Measurements from ENCODE around the gene SIX3.

Gene SIX3

DNA sequence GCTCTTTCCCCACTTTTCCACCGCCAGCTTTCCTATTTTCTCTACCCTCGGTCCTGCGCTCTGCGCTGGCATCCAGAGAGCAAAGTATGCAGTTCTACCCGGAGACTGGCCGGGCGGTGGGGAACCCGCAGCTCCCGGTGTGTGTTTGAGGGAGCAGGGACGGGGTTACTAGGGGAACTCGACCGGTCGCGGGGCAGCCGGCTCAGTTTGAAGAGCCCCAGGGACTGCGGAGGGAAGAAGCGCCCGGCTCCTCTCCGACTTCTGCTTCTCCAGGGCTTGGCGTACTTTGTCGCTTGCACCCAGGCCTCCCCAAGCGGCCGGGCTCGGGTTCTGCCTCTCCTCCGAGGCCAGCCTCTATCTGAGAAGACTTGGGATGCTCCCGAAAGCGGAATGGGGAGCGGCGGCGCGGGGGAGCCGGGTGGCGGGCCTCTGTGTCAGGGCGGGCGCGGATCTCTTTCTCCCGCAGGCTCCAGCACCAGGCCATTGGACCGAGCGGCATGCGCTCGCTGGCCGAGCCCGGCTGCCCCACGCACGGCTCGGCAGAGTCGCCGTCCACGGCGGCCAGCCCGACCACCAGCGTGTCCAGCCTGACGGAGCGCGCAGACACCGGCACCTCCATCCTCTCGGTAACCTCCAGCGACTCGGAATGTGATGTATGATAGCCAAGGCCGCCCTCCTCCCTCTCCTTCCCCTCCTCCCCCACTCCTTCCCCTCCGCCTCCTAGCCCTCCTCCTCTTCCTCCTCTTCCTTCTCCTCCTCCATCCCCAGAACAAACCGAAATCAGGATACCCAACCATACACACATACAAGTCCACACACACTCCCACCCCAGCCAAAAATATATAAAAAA, 2.8 kb downstream of the SIX3 start:
- DNase-seq: no peak

- no peak for DNase-seq
Observed at GRCh38 chr2:44944952-44945612, 3.6 kb downstream of the SIX3 start.

DNA sequence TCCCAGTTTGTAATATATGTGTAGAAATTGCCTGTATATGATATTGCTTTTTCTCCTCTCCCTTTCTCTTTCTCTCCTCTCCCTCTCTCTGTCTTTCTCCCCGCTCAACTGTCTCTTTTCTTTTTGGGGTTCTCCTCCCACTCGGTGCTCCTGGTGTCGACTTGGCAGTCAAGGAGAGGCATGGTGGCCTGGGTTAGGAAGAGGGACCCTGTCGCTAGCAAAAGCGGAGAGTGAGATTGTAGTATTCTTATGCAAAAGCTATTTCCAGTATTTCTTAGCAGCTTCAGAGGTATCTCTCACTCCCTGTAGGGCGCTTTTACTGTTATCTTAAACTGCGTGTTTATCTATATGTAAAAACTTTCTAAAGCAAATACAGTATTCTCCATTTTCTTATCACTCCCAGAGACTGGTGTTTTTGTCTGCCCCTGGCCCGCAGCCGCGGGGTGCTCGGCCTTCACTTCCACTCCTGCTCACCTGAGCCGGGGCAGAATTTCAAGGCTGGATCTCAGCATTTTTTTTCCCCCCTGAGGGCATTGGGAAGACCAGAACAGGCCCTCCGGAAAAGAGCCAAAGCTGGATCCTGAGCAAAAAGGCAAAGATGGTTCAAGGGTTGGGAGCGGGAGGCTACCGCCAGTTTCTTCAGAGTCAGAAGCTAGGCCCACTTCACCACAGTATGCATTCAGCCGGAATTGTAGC, 4.3 kb downstream of the SIX3 start:
- DNase-seq: no peak

GRCh38 chr2:44946372-44947027, 5.0 kb downstream of the SIX3 start:
- DNase-seq: no peak

GRCh38 chr2:44947028-44947375, 5.5 kb downstream of the SIX3 start:
- no peak for DNase-seq

DNA sequence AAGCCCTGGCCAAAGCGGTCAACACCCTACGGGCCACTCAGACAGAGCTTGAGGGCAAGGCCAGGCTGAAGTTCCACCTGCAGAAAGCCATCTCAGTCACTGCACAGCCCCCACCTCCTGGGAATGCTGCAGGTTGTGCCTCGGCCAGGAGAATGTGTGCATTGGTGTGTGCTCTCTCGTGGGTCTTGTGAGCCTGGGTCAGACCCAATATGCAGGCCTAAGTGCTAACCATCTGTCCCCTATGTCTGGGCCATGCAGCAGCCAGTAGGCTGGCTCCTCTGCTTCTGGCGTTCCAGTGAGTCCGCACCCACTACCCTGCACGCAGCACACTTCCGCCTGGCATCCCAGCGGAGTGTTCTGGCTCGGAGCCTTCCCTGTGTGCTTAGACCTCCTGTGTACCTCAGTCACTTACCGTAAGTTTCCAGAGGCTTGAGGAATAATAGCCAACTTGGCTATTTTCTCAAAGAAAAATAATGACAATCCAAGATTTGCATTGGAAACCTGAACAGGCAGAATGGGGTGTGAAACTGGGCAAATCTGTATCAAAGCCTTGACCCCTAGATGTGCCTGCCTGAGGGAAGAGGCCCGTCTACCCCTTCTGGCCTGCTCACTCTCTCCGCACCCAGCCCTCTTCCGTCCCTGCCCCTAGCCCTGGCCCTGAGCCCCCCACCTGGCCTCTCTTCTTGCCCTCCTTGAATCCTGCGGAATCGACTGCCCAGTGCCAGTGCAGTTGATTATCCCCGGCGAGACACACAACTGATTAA, 7.2 kb downstream of the SIX3 start:
- DNase-seq: no peak

GRCh38 chr2:44949329-44950151, 8.0 kb downstream of the SIX3 start:
- no peak for DNase-seq

DNA sequence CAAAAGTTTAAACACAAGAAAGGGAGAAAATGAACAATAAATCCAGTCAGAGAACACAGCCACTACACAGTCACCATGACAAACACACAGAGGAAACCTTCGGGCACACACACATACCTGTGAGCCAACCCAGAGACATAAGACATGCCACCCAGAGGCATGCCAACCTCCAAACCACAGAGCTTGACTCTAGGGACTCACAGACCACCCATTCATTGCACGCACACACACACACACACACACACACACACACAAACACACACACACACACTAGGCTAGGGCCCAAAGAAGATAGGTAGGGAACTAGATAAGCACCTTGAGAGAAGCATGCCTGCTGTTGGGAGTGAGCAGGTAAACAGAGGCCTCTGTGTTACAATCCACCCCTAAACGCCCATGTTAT, 9.1 kb downstream of the SIX3 start:
- DNase-seq: no peak

DNA sequence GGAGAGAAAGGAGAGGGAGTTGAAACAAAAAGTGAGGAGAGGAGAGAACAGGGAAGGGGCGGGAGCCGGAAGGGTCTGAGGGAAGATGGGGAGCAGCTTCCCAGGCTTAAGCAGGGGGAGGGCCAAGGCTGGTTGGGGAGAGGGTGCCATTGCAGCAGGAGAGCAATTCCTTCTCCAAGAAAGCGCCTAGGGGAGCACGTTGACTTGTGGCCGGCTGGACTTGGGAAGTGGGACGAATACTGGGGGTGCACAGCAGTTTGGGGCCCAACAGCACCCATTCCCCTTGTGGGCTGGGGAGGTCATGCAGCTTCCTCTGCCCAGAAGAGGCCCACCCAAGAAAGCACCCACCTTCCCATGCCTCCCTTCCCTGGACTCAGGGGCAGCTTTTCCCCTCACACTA, 9.6 kb downstream of the SIX3 start:
- DNase-seq: no peak

DNA sequence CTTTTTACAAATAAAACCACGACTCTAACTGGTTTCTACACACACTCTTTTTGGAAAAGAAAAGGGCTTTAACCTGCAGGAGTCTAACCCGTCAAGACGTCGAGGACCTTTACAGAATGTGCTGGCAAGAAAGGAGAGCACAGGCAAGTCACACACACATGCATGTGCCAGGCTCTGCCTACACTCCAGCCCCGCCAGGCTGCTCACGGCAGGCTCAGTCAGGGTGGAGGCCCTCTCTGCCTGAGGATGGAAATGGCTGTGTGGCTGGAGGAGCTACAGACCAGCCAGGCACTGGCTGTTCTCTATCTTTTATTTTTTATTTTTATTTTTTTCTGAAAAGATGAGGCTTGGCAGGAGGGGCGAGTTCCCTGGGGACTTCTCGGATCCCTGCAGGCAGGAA, 10.2 kb downstream of the SIX3 start:
- DNase-seq: no peak

GRCh38 chr2:44952143-44952805, 10.8 kb downstream of the SIX3 start:
- peak in 1 of 2 experiments; percentile 7 for DNase-seq

DNA sequence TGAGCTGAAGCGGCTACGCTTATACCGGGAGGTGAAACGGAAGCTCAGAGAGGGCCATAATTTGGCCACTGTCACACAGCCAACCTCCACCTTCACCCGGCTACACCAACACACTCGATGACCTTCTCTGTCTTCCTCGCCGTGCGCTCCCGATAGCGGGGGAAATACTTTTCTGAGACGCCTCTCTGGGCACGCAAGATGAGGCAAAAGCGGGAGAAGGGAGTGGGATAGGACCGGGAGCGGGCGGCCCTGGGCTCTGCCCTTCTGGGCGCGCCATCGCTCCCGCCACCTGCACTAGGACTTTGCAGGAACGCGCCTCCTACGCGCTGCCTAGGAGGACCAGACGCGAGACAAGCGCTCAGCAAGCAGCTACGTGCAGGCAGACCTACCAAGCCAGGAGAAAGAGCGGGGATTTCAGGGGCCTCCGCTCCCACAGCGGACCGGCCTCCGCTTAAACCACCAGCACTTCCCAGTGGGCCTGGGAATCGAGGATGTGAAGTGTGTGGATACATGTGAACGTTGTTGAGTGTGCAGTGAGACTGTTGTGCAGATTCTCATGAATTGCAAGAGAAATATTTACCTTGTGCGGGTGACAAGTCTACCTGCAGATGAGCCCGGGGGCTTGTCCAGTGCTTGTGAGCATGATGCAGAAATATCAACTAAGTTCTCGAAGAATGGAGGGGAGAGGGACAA, 11.4 kb downstream of the SIX3 start:
- DNase-seq: no peak

DNA sequence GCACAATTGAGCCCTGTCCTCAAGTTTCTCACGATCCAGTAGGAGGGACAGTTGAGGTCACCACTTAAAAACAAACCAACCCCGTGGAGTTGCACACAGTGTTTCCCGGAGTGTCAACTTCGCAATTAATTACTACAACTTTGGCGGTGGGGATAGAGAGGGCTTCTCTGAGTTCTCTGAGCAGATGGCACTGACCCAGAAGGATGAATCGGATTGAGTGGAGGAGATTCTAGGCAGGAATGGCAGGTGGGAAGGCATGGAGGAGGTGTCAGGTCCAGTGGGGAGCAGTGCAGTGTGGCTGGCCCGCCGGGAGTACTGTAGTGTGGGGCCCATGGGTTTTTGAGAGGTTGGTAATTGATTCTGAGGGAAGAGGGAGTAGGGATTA, 12.0 kb downstream of the SIX3 start:
- no peak for DNase-seq

- no peak for DNase-seq
Observed at GRCh38 chr2:44954447-44954888, 13.0 kb downstream of the SIX3 start.

- no peak for DNase-seq
Observed at GRCh38 chr2:44954889-44955592, 13.5 kb downstream of the SIX3 start.

GRCh38 chr2:44955593-44956392, 14.3 kb downstream of the SIX3 start:
- peak; percentile 76 to 82 for DNase-seq

- peak; percentile 14 to 66 for DNase-seq
Observed at GRCh38 chr2:44956843-44957242, 15.3 kb downstream of the SIX3 start.

- DNase-seq: no peak
Observed at GRCh38 chr2:44957656-44958327, 16.3 kb downstream of the SIX3 start.

Data from NCI-H2081 (cell line).